ENCODE results near the gene CRTC1. TPM values are rescaled to one million over a fixed set of nuclear protein-coding genes. Genes with fewer than 3 reads are reported as not detected.

The CRTC1 gene
- total and polyA plus RNA-seq, 2 of the 13 experiments (the other 11 are each of a cell fraction or from before 2014, with no cell fraction given) = 2.0 to 2.7 TPM

GRCh38 chr19:18731562-18732008 is 48.1 kb downstream of the CRTC1 start (continued):
- 0 out of 2 replicates have a peak, but pooled peaks have one; percentile 33 for TF ChIP-seq ZNF503 (CRISPR knock-in tag; IDR thresholded peaks at IDR 0.05)
- no peak for TF ChIP-seq POGZ (CRISPR knock-in tag; IDR thresholded peaks at IDR 0.05)
- no peak for TF ChIP-seq ZNF20 (CRISPR knock-in tag; IDR thresholded peaks at IDR 0.05)
- no peak for TF ChIP-seq MED13 (CRISPR knock-in tag; IDR thresholded peaks at IDR 0.05)
- TF ChIP-seq BATF2 (CRISPR knock-in tag; IDR thresholded peaks at IDR 0.05) = no peak
- no peak for TF ChIP-seq CAMTA2 (CRISPR knock-in tag; IDR thresholded peaks at IDR 0.05; ENCODE audit: borderline replicate concordance)
- no peak; the same call in 1 of the 2 replicates for TF ChIP-seq ZBTB46 (CRISPR knock-in tag; IDR thresholded peaks at IDR 0.05; ENCODE audit: borderline replicate concordance)
- TF ChIP-seq ZNF598 (CRISPR knock-in tag; IDR thresholded peaks at IDR 0.05; ENCODE audit: borderline replicate concordance) = no peak
- no peak for TF ChIP-seq ZNF207 (IDR thresholded peaks at IDR 0.05; ENCODE audit: borderline replicate concordance)
- TF ChIP-seq SALL1 (CRISPR knock-in tag; IDR thresholded peaks at IDR 0.05) = peak; percentile 82
- 0 out of 2 replicates have a peak, but pooled peaks have one; percentile 39 for TF ChIP-seq ZNF878 (CRISPR knock-in tag; IDR thresholded peaks at IDR 0.05)
- no peak for TF ChIP-seq ZNF326 (CRISPR knock-in tag; IDR thresholded peaks at IDR 0.05; ENCODE audit: borderline replicate concordance)
- TF ChIP-seq ZNF138 (CRISPR knock-in tag; IDR thresholded peaks at IDR 0.05; ENCODE audit: low read depth) = no peak
- TF ChIP-seq ZBTB4 (CRISPR knock-in tag; IDR thresholded peaks at IDR 0.05; ENCODE audit: borderline replicate concordance) = no peak
- TF ChIP-seq ELF3 (CRISPR knock-in tag; IDR thresholded peaks at IDR 0.05) = peak; percentile 66; the same call in 1 of the 2 replicates
- TF ChIP-seq ZNF563 (CRISPR knock-in tag; IDR thresholded peaks at IDR 0.05) = peak; percentile 67; the same call in 1 of the 2 replicates
- no peak for TF ChIP-seq CBFB (CRISPR knock-in tag; IDR thresholded peaks at IDR 0.05)
- no peak for TF ChIP-seq FIP1L1 (IDR thresholded peaks at IDR 0.05; ENCODE audit: borderline replicate concordance, insufficient read depth, low read depth, low read length)
- peak; percentile 57; the same call in 1 of the 2 replicates for TF ChIP-seq ZFP91 (CRISPR knock-in tag; IDR thresholded peaks at IDR 0.05; ENCODE audit: borderline replicate concordance)
- no peak for TF ChIP-seq GATA4 (IDR thresholded peaks at IDR 0.05; ENCODE audit: borderline replicate concordance, low read depth)
- no peak for TF ChIP-seq NFRKB (IDR thresholded peaks at IDR 0.05)

All from HepG2 (cell line).